AG09319 (cell line): Measurements from ENCODE around the gene RNU5D-1.

Experiments used
- DNase-seq: peaks from one replicate; pipeline ENCODE4 v3.0.0-alpha.2; 2010; ENCODE audit warnings: low read depth; ENCODE audit errors: extremely low read depth
- CTCF ChIP-seq: IDR thresholded peaks from 2 replicates; pipeline ENCODE4 v1.5.1; 2011; ENCODE audit warnings: low read depth, mild to moderate bottlenecking, inconsistent platforms, low read length, moderate library complexity

Gene RNU5D-1

DNA sequence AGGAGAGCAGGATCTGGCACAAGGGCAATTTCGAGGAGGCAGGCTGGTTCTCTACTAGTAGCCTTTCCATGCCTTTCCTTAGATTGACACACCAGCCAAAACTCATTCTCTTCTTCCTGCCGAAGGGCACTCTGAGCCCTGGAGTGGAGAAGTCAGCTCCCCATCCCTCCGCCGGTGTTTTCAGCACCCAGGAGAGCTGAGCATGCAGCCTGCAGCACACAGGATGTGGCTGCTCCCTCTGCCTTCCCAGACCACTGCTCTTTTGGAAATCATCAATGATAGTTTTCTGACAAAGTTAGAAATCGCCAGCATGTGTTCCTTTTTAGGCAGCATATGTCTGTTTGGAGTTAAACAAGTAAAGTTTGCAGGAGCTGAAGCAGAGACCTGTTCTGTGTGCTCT lies 11.7 kb downstream of the RNU5D-1 start:
- no peak for TF ChIP-seq CTCF
- DNase-seq, result no peak

DNA sequence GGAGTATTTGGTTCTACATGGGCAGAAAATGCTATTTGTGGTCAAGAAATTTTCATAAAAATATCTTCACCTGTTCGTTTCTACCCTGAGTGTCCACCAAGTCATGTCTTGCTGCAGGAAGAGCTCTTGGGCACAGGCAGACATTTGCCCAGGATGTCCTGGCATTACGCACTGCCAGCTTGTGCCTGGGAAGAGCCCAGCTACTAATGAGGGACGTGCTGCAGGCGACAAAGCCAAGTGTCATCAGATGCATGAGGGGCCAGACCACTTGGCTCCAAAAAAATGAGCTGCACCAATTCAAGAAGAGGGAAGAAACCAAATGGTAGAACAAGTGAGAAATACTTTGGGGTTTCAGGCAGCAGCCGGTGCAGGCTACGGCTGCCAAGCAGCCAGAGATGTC lies 12.9 kb downstream of the RNU5D-1 start:
- no peak for TF ChIP-seq CTCF
- no peak for DNase-seq

- no peak for DNase-seq
- no peak for TF ChIP-seq CTCF
Observed at GRCh38 chr1:44717653-44718052, 13.3 kb downstream of the RNU5D-1 start.

DNA sequence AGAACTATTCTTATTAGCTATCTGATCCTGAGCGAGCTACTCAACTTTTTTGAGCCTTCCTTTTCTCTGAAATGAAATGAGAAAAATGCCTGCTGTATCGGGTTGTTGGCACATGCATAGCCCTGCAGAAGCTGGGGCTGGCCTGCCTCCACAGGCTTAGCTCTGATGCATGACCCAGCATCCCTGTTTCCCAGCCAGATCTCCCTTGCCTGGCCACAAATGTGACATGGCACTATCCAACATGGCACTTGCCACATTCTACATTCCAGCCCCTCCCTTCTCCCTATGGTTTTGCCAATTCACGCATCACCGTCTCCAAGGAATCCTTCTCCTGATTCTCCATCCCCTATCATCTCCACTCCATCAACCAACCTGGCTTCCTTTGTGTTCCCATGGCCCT lies 13.8 kb downstream of the RNU5D-1 start:
- TF ChIP-seq CTCF, result no peak
- no peak for DNase-seq

GRCh38 chr1:44714944-44715571 lies 15.9 kb downstream of the RNU5D-1 start:
- peak; percentile 94 for TF ChIP-seq CTCF

DNA sequence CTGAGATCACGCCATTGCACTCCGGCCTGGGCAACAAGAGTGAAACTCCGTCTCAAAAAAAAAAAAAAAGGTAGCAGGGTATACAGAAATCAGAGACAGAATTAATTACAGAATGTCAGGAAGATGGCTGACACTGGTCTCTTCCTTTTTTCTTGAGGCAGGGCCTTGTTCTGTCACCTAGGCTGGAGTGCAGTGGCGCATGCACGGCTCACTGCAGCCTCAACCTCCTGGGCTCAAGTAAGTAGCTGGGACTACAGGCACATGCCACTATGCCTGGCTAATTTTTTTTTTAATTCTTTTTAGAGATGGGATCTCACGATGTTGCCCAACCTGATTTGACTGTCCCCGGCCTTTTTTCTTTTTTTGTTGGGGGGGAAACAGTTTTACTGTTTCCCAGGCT lies 16.4 kb downstream of the RNU5D-1 start:
- no peak for TF ChIP-seq CTCF
- DNase-seq, result no peak

More at GRCh38 chr1:44714944-44715571, 15.9 kb downstream of the RNU5D-1 start:
- DNase-seq, result peak; percentile 42

- no peak for DNase-seq
- TF ChIP-seq CTCF, result no peak
Observed at GRCh38 chr1:44713321-44713781, 17.6 kb downstream of the RNU5D-1 start.
